COLO668 (cell line): ENCODE measurements around the gene NTSR1.

Experiments used
- DNase-seq: peaks from one replicate; lab custom pipeline; 2025; ENCODE audit not compliant: unreplicated experiment; lab: John Stamatoyannopoulos, UW

NTSR1 gene

DNA sequence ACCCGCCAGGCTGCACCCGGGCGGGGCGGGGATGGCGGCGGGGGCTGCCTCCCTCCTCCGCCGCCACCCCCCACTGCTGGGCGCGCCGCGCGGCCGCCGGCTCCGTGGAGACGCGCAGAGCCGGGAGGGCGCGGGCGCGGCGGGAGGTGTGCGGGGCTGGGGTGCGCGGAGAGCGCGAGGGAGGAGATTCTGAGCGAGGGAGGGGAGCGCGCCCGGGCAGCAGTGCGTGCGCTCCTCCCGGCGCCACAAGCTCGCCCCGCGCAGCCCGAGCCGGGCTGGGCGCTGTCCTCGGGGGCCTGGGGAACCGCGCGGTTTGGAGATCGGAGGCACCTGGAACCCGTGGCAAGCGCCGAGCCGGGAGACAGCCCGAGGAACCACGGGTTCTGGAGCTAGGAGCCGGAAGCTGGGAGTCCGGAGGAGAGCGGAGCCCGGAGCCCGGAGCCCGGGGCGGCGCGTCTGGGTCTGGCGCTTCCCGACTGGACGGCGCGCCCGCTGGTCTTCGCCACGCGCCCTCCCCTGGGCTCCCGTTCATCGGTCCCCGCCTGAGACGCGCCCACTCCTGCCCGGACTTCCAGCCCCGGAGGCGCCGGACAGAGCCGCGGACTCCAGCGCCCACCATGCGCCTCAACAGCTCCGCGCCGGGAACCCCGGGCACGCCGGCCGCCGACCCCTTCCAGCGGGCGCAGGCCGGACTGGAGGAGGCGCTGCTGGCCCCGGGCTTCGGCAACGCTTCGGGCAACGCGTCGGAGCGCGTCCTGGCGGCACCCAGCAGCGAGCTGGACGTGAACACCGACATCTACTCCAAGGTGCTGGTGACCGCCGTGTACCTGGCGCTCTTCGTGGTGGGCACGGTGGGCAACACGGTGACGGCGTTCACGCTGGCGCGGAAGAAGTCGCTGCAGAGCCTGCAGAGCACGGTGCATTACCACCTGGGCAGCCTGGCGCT, at the start of gene NTSR1:
TSS of gene NTSR1 (plus strand) at position 246 of the 946 bp plus-strand sequence. CDS start at position 618, 372 bp downstream.
- no peak for DNase-seq

GRCh38 chr20:62659488-62660239, 49.0 kb upstream of the NTSR1 start:
- no peak for DNase-seq

DNA sequence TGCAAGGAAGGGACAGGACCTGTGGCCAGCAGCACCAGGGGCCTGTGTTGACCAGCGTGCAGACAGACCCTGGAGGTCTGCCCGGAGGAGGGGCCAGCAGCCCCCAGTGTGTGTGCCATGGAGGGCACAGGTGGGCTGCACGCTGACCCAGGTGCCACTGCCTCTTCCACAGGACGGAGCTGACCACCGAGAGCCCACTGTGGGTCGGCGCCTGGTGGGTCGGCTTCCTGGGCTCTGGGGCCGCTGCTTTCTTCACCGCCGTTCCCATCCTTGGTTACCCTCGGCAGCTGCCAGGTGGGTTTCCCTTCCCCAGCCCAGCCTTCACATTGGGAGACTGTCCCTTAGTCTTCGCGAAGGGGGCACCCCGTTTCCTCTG, 48.4 kb upstream of the NTSR1 start:
- DNase-seq, result no peak

DNA sequence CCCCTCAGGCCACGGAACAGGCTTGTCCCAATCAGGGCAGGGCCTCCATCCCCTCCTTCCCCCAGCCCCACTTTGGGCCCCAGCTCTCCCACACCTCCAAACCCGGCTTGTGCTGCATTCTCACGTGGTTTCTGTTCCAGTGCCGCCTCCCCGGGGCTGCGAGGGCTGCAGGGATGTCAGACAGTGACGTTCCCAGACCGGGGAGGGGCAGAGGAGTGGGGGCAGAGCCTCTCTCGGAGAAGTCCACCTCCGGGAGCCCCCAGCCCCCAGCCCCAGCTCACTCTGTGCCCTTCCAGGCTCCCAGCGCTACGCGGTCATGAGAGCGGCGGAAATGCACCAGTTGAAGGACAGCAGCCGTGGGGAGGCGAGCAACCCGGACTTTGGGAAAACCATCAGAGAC, 47.9 kb upstream of the NTSR1 start:
- no peak for DNase-seq

DNA sequence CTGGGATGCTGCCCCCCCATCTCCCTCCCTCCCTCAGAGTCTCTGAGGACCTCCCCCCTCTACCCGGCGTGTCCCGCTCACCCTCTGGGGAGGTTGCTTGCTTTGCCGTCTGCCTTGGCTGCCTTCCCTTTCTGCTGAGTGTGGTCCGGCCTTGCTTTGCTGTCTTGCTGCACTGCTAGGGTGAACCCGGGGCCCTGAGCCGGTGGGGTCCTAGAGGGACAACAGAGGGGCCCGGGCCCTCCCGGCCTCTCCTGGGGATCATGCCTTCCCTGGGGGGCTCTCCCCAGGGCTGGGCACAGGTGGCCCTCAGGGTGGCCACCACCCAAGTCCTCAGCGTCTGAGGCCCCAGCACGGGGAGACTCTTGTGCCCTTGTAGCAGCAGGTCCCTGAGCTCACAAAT, 47.0 kb upstream of the NTSR1 start:
- DNase-seq, result no peak

DNA sequence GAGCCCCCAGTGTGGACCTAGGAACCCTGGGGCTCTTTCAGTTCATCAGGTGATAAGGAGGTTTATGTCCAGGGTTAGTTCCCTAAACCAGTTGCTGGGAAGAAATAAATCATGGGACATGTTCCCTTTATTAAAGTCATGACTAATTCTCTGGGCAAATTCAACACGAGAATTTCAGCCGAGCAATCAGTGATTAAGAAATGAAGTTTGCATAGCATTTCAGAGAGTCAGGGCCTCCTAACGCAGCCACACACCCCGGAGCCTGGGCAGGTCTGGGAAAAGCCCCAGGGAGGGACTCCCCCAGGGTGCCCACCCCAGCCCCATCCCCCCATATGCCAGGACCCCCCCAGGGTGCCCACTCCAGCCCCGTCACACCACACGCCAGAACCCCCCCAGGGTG, 46.2 kb upstream of the NTSR1 start:
- no peak for DNase-seq

GRCh38 chr20:62663145-62664018, 45.3 kb upstream of the NTSR1 start:
- no peak for DNase-seq

DNA sequence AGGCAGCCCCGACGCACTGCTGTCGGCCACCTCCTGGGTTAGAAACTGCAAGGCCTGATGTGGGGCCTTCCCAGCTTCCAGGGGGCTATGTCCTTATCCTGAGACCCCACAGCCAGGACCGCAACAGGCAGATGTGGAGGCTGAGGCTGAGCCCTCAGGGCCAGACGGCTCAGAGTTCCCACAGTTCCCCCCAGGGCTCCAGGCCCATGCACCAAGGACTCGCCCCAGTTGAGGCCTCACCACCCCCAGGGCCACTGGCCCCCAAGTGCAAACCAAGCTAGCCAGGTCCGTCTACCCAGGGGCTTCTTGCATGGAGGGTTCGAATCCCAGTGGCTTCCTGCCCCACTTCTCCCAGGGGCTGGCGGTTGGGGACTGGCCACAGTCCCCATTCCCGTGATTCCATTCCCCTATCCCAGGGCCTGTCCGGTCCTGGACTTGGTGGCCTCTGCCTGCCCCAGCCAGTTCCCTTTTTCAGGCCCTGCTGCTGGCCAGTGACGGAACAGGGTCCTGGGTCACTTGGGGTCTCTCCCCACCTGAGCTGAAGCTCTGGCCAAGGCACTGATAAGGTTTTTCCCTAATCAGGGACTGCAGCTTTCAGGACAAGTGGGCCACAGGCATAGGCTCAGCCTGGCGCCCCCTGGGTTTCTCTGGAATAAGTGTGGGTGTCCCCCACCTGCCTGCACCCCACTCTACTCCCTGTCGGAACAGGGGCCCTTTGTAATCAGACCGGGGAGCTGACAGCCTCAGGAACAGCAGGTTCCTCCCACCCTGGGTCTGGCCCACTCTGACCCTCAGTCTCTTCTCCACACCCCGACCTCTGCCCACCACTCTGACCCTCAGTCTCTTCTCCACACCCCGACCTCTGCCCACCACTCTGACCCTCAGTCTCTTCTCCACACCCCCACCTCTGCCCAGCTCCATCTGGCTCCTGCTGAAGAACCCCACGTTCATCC, 44.3 kb upstream of the NTSR1 start:
- DNase-seq, result no peak

GRCh38 chr20:62665153-62665754, 43.4 kb upstream of the NTSR1 start:
- no peak for DNase-seq

GRCh38 chr20:62665826-62666735, 42.6 kb upstream of the NTSR1 start:
- DNase-seq, result no peak

DNA sequence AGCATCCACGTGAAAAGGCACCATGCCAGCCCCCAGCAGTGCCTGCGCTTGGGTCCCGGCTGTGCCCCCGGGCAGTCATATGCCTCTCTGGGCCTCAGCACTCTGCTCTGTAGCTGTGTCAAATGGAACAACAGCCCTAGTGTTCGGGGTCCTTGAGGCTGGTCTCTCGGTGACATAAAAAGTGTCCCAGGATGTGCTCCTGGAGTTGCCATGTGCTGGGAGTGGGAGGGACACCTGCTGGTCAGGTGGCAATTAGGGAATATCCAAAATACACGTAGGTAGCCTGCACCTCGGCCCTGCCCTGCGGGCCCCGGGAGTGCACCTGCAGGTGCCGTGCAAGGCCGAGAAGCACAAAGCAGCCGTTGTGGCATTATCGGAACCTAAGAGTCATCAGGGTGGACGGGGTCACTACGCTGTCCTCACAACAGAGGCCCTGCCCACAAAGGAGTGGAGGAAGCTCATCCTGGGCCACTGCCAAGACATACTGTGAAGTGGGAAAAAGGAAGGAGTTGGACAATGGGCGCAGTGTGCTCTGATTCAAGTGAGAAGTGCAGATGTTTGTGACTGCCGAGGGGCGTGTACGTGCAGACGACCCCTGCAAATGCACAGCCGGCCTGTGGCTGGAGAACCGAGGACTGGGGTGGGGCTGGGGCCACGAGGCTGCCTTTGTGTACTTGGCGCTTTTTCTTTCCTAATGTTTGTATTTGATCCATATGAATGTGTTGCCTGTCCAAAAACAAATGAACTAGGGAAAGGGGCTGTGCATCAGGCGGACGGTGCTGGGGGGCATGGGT, 41.7 kb upstream of the NTSR1 start:
- no peak for DNase-seq

GRCh38 chr20:62667530-62668440, 40.9 kb upstream of the NTSR1 start:
- DNase-seq, result no peak

GRCh38 chr20:62668441-62669027, 40.1 kb upstream of the NTSR1 start:
- peak; percentile 66 for DNase-seq

GRCh38 chr20:62669249-62669648, 39.4 kb upstream of the NTSR1 start:
- no peak for DNase-seq

GRCh38 chr20:62670156-62670555, 38.5 kb upstream of the NTSR1 start:
- DNase-seq, result no peak

DNA sequence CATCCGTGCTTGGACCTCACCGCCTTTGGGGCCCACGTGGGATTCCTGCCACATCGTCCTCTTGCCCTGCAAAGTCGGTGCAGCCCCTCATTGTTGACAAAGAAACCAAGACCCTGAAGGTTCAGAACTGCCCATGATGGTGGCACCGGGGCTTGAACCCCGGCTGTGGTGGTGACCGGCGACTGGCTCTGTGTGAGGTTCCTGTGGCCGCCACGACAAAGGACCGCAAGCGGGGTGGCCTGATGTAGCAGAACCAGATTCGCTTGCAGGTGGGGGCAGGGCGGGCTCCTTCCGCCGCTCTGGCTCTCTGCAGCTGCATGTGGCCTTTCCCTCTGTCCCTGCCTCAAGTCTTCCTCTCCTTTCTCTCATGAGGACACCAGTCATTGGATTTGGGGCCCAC, 37.6 kb upstream of the NTSR1 start:
- no peak for DNase-seq
